PFSK-1 (cell line): ENCODE measurements around the gene LRRC8C. TPM values are rescaled to one million over a fixed set of nuclear protein-coding genes. Genes with fewer than 3 reads are reported as not detected.

Source experiments
- FOXP2 ChIP-seq: optimal IDR thresholded peaks from 2 replicates; pipeline ENCODE3; 2011; ENCODE audit warnings: borderline replicate concordance, control low read depth, inconsistent platforms; ENCODE audit not compliant: insufficient read depth; ENCODE audit errors: extremely low read length, extremely low read depth
- POLR2AphosphoS5 ChIP-seq: IDR thresholded peaks from 2 replicates; pipeline ENCODE4 v1.6.1; 2012; ENCODE audit warnings: low read depth, mild to moderate bottlenecking, control low read depth, low read length, moderate library complexity
- SIN3A ChIP-seq: IDR thresholded peaks from 2 replicates; pipeline ENCODE4 v1.6.1; 2012; ENCODE audit warnings: mild to moderate bottlenecking, low read length, moderate library complexity, borderline replicate concordance; ENCODE audit not compliant: insufficient read depth
- TAF1 ChIP-seq: IDR thresholded peaks from 2 replicates; pipeline ENCODE4 v1.6.1; 2012; ENCODE audit warnings: low read length, control low read depth, borderline replicate concordance; ENCODE audit not compliant: insufficient read depth
- polyA plus RNA-seq: library from polyadenylated mRNA; unstranded; fragments of >200 nt; gene quantifications from one replicate; pipeline ENCODE4 v1.2.1, GENCODE V29; 2012; ENCODE audit warnings: low read depth, missing spikeins; ENCODE audit not compliant: insufficient read length
- TF ChIP-seq, protein P1 (sequence below), 2 experiments: IDR thresholded peaks; 2 replicates each; pipeline versions ENCODE4 v1.6.1 to v1.8.0; 2011 to 2012; ENCODE audit warnings: low read depth in 2 of 2, low read length in 2 of 2, control low read depth in 1 of 2, inconsistent platforms in 1 of 2, mild to moderate bottlenecking in 1 of 2, moderate library complexity in 1 of 2; ENCODE audit not compliant: insufficient read depth in 1 of 2

The LRRC8C gene
- polyA plus RNA-seq = not detected

DNA sequence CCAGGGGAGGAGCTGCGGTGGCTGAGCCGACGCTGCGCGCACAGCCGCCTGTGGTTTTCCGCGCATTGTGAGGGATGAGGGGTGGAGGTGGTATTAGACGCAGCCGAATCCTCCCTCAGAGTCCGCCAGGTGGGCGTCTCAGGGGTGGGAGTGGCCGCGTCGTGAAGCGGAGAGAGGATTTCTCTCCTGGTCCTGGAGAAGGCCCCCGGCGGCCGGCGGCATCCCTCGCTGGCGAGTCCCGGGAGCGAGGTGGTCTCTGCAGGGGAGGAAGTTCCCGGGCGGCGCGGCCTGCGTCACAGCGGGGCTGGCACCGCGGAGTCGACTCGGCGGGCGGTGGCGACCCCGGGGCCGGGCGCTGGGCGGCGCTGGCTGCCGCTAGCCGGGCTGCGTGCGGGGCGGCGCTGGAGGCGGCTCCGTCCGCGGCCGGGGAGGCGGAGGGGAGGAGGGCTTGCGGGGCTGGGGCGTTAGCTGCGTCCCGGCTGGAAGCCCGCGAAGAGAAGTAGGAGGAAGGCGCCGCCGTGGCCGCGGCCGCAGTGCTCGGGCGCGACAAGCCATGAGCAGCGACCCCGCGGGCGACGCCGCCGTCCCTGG lies at the start of gene LRRC8C:
TSS of gene LRRC8C (plus strand) at position 464 of the 591 bp plus-strand sequence. CDS start 53,354 bp downstream, outside the sequence.
- TF ChIP-seq POLR2AphosphoS5 = no peak
- TF ChIP-seq SIN3A = no peak
- TF ChIP-seq FOXP2 = no peak
- no peak for TF ChIP-seq TAF1
- TF ChIP-seq, protein P1, sequence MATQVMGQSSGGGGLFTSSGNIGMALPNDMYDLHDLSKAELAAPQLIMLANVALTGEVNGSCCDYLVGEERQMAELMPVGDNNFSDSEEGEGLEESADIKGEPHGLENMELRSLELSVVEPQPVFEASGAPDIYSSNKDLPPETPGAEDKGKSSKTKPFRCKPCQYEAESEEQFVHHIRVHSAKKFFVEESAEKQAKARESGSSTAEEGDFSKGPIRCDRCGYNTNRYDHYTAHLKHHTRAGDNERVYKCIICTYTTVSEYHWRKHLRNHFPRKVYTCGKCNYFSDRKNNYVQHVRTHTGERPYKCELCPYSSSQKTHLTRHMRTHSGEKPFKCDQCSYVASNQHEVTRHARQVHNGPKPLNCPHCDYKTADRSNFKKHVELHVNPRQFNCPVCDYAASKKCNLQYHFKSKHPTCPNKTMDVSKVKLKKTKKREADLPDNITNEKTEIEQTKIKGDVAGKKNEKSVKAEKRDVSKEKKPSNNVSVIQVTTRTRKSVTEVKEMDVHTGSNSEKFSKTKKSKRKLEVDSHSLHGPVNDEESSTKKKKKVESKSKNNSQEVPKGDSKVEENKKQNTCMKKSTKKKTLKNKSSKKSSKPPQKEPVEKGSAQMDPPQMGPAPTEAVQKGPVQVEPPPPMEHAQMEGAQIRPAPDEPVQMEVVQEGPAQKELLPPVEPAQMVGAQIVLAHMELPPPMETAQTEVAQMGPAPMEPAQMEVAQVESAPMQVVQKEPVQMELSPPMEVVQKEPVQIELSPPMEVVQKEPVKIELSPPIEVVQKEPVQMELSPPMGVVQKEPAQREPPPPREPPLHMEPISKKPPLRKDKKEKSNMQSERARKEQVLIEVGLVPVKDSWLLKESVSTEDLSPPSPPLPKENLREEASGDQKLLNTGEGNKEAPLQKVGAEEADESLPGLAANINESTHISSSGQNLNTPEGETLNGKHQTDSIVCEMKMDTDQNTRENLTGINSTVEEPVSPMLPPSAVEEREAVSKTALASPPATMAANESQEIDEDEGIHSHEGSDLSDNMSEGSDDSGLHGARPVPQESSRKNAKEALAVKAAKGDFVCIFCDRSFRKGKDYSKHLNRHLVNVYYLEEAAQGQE (IDR thresholded peaks at IDR 0.05; ENCODE audit: insufficient read depth in 1 of 2, low read depth in 2 of 2, low read length in 2 of 2) = no peak

DNA sequence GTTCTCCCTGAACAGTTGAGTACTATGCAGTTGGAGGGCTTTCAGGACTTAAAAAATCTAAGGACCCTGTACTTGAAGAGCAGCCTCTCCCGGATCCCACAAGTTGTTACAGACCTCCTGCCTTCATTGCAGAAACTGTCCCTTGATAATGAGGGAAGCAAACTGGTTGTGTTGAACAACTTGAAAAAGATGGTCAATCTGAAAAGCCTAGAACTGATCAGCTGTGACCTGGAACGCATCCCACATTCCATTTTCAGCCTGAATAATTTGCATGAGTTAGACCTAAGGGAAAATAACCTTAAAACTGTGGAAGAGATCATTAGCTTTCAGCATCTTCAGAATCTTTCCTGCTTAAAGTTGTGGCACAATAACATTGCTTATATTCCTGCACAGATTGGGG lies 48.7 kb upstream of the LRRC8C start:
- TF ChIP-seq SIN3A (no peak), TAF1 (no peak)
- TF ChIP-seq, protein P1 (IDR thresholded peaks at IDR 0.05; ENCODE audit: insufficient read depth in 1 of 2, low read depth in 2 of 2, low read length in 2 of 2) = no peak

DNA sequence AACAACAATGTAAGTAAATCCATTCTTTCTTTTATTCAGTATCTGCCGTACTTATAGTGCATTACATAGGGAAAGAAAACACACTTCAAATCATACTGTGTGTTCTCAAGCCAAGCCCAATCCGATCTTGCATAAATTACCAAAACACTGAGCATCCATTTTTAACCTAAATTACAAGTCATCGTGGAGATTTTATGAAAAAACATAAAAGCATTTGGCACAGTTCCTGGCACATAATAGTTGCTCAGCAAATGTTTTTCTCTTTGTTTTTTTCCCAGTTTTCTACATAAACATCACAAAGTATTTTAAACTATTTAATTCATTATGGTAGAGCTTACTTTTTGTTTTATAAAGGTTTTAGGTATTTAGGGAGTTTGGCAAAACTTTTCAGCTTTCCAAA lies 48.1 kb upstream of the LRRC8C start:
- TF ChIP-seq FOXP2 = no peak
- TF ChIP-seq, protein P1 (IDR thresholded peaks at IDR 0.05; ENCODE audit: insufficient read depth in 1 of 2, low read depth in 2 of 2, low read length in 2 of 2) = no peak
- no peak for TF ChIP-seq SIN3A
- TF ChIP-seq TAF1 = no peak
- TF ChIP-seq POLR2AphosphoS5 = no peak

DNA sequence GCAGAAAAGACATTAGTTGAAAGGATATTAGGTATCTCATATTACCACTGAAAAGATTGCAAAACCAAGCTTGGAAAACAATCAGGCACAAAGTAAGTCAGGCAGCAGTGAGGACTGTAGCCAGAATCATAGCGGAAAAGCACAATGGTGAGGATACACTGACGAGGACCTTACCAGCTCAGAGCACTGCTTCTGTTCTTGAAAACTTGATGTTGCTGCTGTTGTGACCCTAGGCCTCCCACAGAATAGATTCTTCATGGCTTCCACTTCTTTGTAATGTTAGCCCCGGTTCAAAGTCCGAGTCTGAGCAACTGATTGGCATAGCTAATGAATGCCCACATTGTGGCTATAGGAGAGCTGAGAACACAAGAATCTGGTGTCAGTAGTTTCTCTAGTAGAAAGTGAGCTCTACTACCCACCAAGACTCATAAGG lies 45.2 kb upstream of the LRRC8C start:
- TF ChIP-seq POLR2AphosphoS5 = no peak
- TF ChIP-seq, protein P1 (IDR thresholded peaks at IDR 0.05; ENCODE audit: insufficient read depth in 1 of 2, low read depth in 2 of 2, low read length in 2 of 2) = no peak
- no peak for TF ChIP-seq FOXP2
- TF ChIP-seq TAF1 = no peak
- no peak for TF ChIP-seq SIN3A

DNA sequence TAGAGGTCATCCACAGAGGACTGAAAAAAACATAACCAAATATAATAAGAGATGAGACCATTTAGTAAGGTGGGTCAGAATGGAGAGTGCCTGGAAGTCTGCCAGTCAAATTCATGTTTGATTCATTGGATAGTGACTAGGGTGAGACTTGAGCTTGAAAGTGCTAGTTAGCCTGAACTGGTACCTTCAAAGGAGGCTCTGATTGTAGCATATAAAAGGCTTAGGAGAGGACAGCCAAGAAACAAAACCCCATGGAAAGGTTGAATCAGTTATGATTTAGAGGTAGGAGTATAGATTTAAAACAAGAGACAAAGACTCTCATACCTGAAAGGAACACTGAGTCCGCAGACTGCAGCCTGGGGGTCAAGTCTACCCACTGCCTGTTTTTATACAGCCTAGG lies 44.4 kb upstream of the LRRC8C start:
- TF ChIP-seq SIN3A = no peak
- no peak for TF ChIP-seq FOXP2
- TF ChIP-seq, protein P1 (IDR thresholded peaks at IDR 0.05; ENCODE audit: insufficient read depth in 1 of 2, low read depth in 2 of 2, low read length in 2 of 2) = no peak
- no peak for TF ChIP-seq TAF1
- no peak for TF ChIP-seq POLR2AphosphoS5
